ENCODE data around the gene RGSL1.

The RGSL1 gene

GRCh38 chr1:182584746-182585145, 134.8 kb downstream of the RGSL1 start:
- no peak for DNase-seq (ENCODE audit: low read depth)
- no peak overlapping the region for H3K4me3 ChIP-seq (ENCODE audit: low read depth, low read length)
- no peak for TF ChIP-seq CTCF (IDR thresholded peaks at IDR 0.05; ENCODE audit: control insufficient read depth, extremely low read depth, insufficient read depth)

DNA sequence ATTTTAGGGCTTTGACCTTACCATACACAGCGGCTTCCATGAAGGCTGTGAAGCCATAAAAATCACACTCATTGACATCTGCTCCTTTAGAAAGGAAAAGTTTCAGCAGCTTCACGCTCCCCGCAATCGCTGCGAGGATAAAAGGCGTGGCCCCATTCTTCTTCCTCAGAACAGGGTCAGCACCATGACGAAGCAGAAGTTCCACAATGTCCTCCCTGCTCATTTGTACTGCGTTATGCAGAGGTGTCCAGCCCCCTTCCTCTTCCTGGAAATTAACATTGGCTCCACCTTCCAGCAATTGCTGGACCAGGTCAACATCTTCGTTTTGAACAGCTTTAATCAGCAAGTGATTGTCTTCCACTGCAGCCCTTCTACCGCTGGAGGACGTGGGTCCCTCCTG, 136.4 kb downstream of the RGSL1 start:
- no peak for TF ChIP-seq CTCF (IDR thresholded peaks at IDR 0.05; ENCODE audit: control insufficient read depth, extremely low read depth, insufficient read depth)

GRCh38 chr1:182587093-182587492, 137.1 kb downstream of the RGSL1 start:
- no peak for TF ChIP-seq CTCF (IDR thresholded peaks at IDR 0.05; ENCODE audit: control insufficient read depth, extremely low read depth, insufficient read depth)
- H3K4me3 ChIP-seq (ENCODE audit: low read depth, low read length): no peak overlapping the region
- no peak for DNase-seq (ENCODE audit: low read depth)

More for the DNA sequence above, 136.4 kb downstream of the RGSL1 start:
- H3K4me3 ChIP-seq (ENCODE audit: low read depth, low read length): no peak overlapping the region
- DNase-seq (ENCODE audit: low read depth): no peak

DNA sequence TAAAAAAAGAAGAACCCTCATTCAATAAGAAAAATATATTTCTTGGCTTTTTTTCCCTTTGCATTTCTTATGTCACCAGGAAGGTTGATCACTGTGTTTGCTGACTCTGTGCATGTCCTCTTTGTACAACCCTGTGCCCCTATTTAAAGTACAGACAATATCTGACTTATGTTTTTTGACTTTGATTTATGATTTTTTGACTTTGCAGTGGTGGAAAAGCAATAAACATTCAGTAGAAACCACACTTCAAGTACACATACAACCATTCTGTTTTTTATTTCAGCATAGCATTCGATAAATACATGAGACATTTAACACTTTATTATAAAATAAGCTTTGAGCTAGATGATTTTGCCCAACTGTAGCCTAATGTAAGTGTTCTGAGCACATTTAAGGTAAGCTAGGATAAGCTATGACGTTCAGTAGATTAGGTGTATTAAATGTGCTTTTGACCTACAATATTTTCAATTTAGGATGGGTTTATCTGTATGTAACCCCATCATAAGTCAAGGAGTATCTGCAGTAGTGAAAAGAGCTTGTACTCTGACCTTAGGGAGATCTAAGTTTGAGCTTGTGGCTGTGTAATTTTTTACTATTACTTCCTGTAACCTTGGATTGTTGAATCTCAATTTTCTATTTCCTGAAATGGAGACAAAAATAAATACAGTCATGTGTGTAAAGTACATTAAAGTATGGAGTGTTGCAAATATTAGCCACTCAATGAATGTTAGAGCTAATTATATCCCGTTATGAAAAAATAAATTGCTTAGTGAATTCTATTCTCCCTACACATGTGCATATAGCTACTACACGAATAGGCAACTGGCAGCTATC, 137.9 kb downstream of the RGSL1 start:
- DNase-seq (ENCODE audit: low read depth): no peak
- peak overlapping the region; percentile 62 for H3K4me3 ChIP-seq (ENCODE audit: low read depth, low read length)
- TF ChIP-seq CTCF (IDR thresholded peaks at IDR 0.05; ENCODE audit: control insufficient read depth, extremely low read depth, insufficient read depth): no peak

DNA sequence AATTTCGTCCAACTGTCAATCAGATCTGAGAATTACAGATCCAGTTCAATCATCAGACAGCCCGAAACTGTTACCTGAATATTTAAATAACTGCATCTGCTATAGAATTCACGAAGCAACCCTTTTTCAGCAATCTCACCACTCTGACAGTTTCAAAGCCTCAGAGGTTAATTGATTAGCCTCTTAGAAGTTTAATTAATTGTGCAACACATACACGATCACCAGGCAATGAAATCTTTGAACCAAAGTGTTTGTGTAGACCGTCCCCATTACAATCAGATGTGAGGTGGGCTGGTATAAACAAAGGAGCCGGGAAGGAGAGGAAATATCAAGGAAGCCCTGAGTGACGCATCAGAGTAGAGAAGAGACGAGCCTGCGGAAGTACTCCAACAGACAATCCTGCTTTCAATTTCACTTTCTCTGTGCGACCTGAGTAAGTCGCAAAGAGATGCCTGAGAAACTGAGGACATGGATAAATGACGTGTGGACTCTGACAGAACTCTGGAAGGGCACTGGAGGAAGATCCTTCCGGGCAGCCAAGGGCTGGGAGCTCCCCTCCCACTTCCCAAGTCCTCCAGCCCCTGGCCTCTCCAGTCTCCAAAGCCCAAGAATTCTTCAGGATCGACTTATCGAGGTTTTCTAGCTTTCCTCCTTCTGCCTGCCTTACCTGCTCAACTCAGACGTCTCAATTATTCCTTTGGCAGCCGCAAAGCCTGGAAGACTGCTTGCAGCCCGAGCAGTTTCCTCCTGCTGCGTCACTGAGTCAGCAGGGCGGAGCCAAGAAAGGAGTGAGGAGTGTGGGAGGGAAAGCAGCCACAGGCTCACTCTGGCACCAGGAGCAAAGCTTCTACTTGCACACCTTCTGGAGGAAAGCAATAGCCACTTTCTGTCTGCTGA, 138.8 kb downstream of the RGSL1 start, which contains the start of gene RNASEL:
TSS of gene RNASEL (minus strand) at position 757 of the 897 bp plus-strand sequence. CDS start 2,450 bp downstream, outside the sequence.
- no peak for DNase-seq (ENCODE audit: low read depth)
- H3K4me3 ChIP-seq (ENCODE audit: low read depth, low read length): peak within 1 kb of the TSS; percentile 62
- TF ChIP-seq CTCF (IDR thresholded peaks at IDR 0.05; ENCODE audit: control insufficient read depth, extremely low read depth, insufficient read depth): no peak

- no peak for TF ChIP-seq CTCF (IDR thresholded peaks at IDR 0.05; ENCODE audit: control insufficient read depth, extremely low read depth, insufficient read depth)
Observed at GRCh38 chr1:182589520-182589919, 139.6 kb downstream of the RGSL1 start.

More at GRCh38 chr1:182589520-182589919, 139.6 kb downstream of the RGSL1 start:
- no peak for DNase-seq (ENCODE audit: low read depth)
- H3K4me3 ChIP-seq (ENCODE audit: low read depth, low read length): peak overlapping the region; percentile 62; the same call in 1 of the 2 replicates
